ENCODE measurements around the gene LAX1. TPM values are rescaled to one million over a fixed set of nuclear protein-coding genes. Genes with fewer than 3 reads are reported as not detected.

LAX1 gene
- total RNA-seq, 1 experiment from 2014 or later, result not detected

GRCh38 chr1:203778789-203779188 lies 13.8 kb downstream of the LAX1 start:
- POLR2A ChIA-PET, result no interaction called here
- Mint-ChIP-seq H3K4me1 (peaks cover 5% of the 10 kb centered on the region), H3K27me3 (ENCODE audit: low read depth) (no peaks in the 10 kb centered on the region; the same call in 1 of the 2 replicates), H3K27ac (no peak overlapping the region), H3K36me3 (no peaks in the 10 kb centered on the region), H3K4me3 (no peak overlapping the region), H3K9me3 (no peaks in the 10 kb centered on the region)
- no peak for TF ChIP-seq CTCF (IDR thresholded peaks at IDR 0.05)
- TF ChIP-seq ZNF232 (CRISPR knock-in tag; IDR thresholded peaks at IDR 0.05), result no peak
- TF ChIP-seq, protein P1, sequence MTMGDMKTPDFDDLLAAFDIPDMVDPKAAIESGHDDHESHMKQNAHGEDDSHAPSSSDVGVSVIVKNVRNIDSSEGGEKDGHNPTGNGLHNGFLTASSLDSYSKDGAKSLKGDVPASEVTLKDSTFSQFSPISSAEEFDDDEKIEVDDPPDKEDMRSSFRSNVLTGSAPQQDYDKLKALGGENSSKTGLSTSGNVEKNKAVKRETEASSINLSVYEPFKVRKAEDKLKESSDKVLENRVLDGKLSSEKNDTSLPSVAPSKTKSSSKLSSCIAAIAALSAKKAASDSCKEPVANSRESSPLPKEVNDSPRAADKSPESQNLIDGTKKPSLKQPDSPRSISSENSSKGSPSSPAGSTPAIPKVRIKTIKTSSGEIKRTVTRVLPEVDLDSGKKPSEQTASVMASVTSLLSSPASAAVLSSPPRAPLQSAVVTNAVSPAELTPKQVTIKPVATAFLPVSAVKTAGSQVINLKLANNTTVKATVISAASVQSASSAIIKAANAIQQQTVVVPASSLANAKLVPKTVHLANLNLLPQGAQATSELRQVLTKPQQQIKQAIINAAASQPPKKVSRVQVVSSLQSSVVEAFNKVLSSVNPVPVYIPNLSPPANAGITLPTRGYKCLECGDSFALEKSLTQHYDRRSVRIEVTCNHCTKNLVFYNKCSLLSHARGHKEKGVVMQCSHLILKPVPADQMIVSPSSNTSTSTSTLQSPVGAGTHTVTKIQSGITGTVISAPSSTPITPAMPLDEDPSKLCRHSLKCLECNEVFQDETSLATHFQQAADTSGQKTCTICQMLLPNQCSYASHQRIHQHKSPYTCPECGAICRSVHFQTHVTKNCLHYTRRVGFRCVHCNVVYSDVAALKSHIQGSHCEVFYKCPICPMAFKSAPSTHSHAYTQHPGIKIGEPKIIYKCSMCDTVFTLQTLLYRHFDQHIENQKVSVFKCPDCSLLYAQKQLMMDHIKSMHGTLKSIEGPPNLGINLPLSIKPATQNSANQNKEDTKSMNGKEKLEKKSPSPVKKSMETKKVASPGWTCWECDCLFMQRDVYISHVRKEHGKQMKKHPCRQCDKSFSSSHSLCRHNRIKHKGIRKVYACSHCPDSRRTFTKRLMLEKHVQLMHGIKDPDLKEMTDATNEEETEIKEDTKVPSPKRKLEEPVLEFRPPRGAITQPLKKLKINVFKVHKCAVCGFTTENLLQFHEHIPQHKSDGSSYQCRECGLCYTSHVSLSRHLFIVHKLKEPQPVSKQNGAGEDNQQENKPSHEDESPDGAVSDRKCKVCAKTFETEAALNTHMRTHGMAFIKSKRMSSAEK (CRISPR knock-in tag; IDR thresholded peaks at IDR 0.05; ENCODE audit: borderline replicate concordance), result no peak
- TF ChIP-seq, protein P2, sequence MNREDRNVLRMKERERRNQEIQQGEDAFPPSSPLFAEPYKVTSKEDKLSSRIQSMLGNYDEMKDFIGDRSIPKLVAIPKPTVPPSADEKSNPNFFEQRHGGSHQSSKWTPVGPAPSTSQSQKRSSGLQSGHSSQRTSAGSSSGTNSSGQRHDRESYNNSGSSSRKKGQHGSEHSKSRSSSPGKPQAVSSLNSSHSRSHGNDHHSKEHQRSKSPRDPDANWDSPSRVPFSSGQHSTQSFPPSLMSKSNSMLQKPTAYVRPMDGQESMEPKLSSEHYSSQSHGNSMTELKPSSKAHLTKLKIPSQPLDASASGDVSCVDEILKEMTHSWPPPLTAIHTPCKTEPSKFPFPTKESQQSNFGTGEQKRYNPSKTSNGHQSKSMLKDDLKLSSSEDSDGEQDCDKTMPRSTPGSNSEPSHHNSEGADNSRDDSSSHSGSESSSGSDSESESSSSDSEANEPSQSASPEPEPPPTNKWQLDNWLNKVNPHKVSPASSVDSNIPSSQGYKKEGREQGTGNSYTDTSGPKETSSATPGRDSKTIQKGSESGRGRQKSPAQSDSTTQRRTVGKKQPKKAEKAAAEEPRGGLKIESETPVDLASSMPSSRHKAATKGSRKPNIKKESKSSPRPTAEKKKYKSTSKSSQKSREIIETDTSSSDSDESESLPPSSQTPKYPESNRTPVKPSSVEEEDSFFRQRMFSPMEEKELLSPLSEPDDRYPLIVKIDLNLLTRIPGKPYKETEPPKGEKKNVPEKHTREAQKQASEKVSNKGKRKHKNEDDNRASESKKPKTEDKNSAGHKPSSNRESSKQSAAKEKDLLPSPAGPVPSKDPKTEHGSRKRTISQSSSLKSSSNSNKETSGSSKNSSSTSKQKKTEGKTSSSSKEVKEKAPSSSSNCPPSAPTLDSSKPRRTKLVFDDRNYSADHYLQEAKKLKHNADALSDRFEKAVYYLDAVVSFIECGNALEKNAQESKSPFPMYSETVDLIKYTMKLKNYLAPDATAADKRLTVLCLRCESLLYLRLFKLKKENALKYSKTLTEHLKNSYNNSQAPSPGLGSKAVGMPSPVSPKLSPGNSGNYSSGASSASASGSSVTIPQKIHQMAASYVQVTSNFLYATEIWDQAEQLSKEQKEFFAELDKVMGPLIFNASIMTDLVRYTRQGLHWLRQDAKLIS (CRISPR knock-in tag; IDR thresholded peaks at IDR 0.05; ENCODE audit: borderline replicate concordance), result no peak
- TF ChIP-seq, protein P3, sequence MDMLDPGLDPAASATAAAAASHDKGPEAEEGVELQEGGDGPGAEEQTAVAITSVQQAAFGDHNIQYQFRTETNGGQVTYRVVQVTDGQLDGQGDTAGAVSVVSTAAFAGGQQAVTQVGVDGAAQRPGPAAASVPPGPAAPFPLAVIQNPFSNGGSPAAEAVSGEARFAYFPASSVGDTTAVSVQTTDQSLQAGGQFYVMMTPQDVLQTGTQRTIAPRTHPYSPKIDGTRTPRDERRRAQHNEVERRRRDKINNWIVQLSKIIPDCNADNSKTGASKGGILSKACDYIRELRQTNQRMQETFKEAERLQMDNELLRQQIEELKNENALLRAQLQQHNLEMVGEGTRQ (CRISPR knock-in tag; IDR thresholded peaks at IDR 0.05), result no peak
- no peak for TF ChIP-seq NFATC4 (CRISPR knock-in tag; IDR thresholded peaks at IDR 0.05)
- TF ChIP-seq, protein P4, sequence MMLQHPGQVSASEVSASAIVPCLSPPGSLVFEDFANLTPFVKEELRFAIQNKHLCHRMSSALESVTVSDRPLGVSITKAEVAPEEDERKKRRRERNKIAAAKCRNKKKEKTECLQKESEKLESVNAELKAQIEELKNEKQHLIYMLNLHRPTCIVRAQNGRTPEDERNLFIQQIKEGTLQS (CRISPR knock-in tag; conservative IDR thresholded peaks at IDR 0.05), result no peak
- CTCF ChIA-PET, result no interaction called here
- no peak for DNase-seq (ENCODE audit: low spot score)
- ATAC-seq, result no peak

DNA sequence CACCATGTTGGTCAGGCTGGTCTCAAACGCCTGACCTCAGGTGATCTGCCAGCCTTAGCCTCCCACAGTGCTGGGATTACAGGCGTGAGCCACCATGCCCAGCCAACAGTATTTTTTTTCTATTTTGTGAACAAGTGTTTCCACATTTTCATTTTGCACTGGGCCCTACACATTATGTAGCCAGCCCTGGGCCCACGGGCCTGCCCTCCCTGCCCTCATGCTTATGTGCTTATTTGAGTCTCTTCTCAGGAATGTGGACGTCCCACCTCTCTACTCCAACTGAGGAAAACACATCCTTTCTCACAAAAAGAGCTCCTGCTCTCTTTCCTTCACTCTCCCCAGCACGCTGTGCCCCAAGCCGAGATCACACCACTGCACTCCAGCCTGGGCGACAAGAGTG lies 17.0 kb downstream of the LAX1 start:
- Mint-ChIP-seq H3K4me1 (peaks cover 13% of the 10 kb centered on the region), H3K4me3 (no peak overlapping the region), H3K9me3 (peaks cover 8% of the 10 kb centered on the region), H3K36me3 (no peaks in the 10 kb centered on the region), H3K27ac (no peak overlapping the region; the same call in 1 of the 2 replicates), H3K27me3 (ENCODE audit: low read depth) (no peaks in the 10 kb centered on the region; the same call in none of the 2 replicates)
- CTCF ChIA-PET, result no interaction called here
- DNase-seq (ENCODE audit: low spot score), result no peak
- POLR2A ChIA-PET, result no interaction called here
- ATAC-seq, result no peak
- TF ChIP-seq SMAD4 (CRISPR knock-in tag; IDR thresholded peaks at IDR 0.05) (no peak), FOXJ3 (CRISPR knock-in tag; IDR thresholded peaks at IDR 0.05; ENCODE audit: borderline replicate concordance) (no peak), TEAD1 (CRISPR knock-in tag; IDR thresholded peaks at IDR 0.05) (no peak), ZNF138 (CRISPR knock-in tag; conservative IDR thresholded peaks at IDR 0.05) (no peak), ZNF263 (CRISPR knock-in tag; IDR thresholded peaks at IDR 0.05; ENCODE audit: low read depth) (no peak), ETV6 (CRISPR knock-in tag; IDR thresholded peaks at IDR 0.05) (no peak), GABPB1 (CRISPR knock-in tag; IDR thresholded peaks at IDR 0.05) (no peak), ATF6 (CRISPR knock-in tag; IDR thresholded peaks at IDR 0.05) (no peak)
- TF ChIP-seq, protein P5, sequence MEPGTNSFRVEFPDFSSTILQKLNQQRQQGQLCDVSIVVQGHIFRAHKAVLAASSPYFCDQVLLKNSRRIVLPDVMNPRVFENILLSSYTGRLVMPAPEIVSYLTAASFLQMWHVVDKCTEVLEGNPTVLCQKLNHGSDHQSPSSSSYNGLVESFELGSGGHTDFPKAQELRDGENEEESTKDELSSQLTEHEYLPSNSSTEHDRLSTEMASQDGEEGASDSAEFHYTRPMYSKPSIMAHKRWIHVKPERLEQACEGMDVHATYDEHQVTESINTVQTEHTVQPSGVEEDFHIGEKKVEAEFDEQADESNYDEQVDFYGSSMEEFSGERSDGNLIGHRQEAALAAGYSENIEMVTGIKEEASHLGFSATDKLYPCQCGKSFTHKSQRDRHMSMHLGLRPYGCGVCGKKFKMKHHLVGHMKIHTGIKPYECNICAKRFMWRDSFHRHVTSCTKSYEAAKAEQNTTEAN (CRISPR knock-in tag; IDR thresholded peaks at IDR 0.05), result no peak
- TF ChIP-seq, protein P6, sequence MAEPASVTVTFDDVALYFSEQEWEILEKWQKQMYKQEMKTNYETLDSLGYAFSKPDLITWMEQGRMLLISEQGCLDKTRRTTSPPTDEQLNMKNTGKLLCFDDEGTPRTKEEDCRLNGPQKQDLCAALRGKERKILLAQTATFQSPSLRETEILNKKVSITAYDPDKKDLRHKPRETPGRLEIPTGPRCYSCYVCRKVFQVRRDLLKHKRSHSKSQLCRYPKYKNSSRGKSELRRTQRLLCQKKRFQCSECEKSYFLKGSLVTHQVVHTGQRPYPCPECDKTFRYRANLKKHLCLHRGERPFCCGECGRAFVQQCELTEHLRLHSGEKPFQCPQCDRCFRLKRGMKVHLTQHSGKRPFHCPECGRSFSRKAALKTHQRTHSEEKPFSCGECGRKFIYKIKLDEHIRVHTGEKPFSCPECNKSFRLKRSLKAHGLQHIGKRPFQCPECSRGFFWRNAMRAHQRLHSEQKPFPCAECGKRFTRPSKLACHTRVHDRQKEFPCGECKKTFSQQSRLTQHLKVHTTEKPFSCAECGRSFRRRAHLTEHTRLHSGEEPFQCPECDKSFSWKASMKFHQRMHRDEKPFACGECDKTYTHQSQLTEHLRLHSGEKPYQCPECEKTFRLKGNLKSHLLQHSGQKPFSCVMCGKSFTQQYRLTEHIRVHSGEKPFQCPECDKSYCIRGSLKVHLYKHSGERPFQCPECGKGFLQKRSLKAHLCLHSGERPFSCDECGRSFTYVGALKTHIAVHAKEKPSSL (CRISPR knock-in tag; conservative IDR thresholded peaks at IDR 0.05), result no peak
